Testis (tissue), 2 donors: ENCODE measurements around the gene PTGIS.

ENCODE experiments used
- POLR2A ChIP-seq: fragments of 450-650 bp; IDR thresholded peaks from one replicate; pipeline ENCODE4 v1.6.1; 2017; ENCODE audit warnings: antibody characterized with exemption, mild to moderate bottlenecking, moderate library complexity
- TF ChIP-seq, protein P1 (sequence below), 3 experiments: fragments of 450-650 bp in 2 of 3; fragments of 200-600 bp in 1 of 3; sonication (generic) in 1 of 3; IDR thresholded peaks; one replicate each; pipeline ENCODE4 v1.5.1; 2016 to 2019; ENCODE audit warnings: antibody characterized with exemption in 3 of 3, mild to moderate bottlenecking in 2 of 3, moderate library complexity in 1 of 3

DNA sequence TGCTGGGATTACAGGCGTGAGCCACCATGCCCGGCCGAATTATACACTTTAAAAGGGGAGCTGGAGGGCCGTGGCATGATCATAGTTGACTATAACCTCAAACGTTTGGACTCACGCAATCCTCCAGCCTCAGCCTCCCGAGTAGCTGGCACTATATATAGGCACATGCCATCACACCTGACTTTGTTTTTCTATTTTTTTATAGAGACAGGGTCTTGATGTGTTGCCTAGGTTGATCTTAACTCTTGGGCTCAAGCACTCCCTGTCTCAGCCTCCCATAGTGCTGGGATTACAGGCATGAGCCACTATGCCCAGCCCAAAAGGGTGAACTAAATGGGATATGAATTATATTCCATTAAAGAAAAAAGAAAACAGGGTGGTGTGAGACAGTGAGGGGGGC, 7.8 kb downstream of the PTGIS start:
- TF ChIP-seq, protein P1, sequence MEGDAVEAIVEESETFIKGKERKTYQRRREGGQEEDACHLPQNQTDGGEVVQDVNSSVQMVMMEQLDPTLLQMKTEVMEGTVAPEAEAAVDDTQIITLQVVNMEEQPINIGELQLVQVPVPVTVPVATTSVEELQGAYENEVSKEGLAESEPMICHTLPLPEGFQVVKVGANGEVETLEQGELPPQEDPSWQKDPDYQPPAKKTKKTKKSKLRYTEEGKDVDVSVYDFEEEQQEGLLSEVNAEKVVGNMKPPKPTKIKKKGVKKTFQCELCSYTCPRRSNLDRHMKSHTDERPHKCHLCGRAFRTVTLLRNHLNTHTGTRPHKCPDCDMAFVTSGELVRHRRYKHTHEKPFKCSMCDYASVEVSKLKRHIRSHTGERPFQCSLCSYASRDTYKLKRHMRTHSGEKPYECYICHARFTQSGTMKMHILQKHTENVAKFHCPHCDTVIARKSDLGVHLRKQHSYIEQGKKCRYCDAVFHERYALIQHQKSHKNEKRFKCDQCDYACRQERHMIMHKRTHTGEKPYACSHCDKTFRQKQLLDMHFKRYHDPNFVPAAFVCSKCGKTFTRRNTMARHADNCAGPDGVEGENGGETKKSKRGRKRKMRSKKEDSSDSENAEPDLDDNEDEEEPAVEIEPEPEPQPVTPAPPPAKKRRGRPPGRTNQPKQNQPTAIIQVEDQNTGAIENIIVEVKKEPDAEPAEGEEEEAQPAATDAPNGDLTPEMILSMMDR (IDR thresholded peaks at IDR 0.05) = no peak
- TF ChIP-seq POLR2A = no peak
